ENCODE data around the gene SNRPA.

The SNRPA gene

DNA sequence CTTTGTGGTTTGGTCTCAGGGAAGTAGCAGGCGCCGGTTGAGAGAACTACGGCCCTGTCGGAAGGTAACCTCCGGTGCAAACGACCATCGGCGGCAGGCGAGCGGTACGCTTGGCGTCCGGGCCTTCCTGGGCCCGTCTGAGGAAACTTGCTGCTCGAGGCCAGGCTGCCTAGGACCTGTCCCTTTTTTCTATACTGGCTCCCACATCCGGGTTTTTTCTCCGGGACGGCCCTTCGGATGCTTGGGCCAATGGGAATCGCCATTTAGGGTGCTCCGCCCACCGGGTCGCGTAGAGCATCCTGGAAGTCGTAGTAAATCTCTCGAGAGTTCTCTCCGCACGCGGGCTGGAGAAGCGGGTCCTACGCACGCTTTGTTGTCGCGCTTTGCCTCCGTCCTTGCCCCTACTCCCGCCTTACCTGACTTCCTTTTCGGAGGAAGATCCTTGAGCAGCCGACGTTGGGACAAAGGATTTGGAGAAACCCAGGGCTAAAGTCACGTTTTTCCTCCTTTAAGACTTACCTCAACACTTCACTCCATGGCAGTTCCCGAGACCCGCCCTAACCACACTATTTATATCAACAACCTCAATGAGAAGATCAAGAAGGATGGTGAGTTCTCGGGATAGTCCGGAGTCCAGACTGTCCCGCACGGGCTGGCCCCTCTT, at the start of gene SNRPA:
Gene SNRPA, plus strand, starts transcription at position 330 of the 664 bp plus-strand sequence. Its CDS starts 206 bp downstream, at position 536.
- H3K27ac ChIP-seq (ENCODE audit: low read length), result peak within 1 kb of the TSS; percentile 100
- H3K4me3 ChIP-seq (ENCODE audit: low read depth in 1 of 2, low read length in 2 of 2), result peak within 1 kb of the TSS; percentile 68 to 100
- H3K36me3 ChIP-seq (ENCODE audit: control insufficient read depth in 1 of 2, insufficient read depth in 2 of 2, low read length in 2 of 2), result peaks cover 7 to 8% of the 10 kb centered on the region in 2 donors
- H3K27me3 ChIP-seq (ENCODE audit: low read depth, low read length), result no peaks in the 10 kb centered on the region
- no peaks in the 10 kb centered on the region for H3K9me3 ChIP-seq (ENCODE audit: control insufficient read depth in 1 of 2, low read length in 2 of 2)
- H3K4me1 ChIP-seq (ENCODE audit: control insufficient read depth in 1 of 2, insufficient read depth in 2 of 2, low read length in 2 of 2), result peaks cover 12 to 40% of the 10 kb centered on the region in 2 donors

DNA sequence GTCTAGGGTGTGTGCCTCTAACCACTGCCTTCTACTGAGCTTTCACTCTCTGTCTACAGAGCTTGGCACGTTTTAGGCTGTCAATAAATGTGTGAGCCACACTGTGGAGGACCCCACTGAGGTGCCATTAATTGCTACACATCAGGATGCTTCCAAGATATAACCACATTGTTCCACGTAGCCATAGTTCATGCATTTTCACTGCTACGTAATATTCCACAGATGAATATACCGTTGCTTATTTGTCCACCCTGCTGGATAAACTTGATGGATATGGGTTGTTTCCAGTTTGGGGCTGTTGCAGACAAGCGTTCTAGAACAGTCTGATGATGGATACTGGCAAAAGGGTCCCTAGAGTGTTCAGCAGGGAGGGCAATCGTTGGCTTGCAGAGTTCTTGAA, 49.2 kb upstream of the SNRPA start:
- Histone ChIP-seq H3K27me3 (ENCODE audit: low read depth, low read length) (no peaks in the 10 kb centered on the region), H3K9me3 (ENCODE audit: control insufficient read depth in 1 of 2, low read length in 2 of 2) (no peaks in the 10 kb centered on the region), H3K4me1 (ENCODE audit: control insufficient read depth in 1 of 2, insufficient read depth in 2 of 2, low read length in 2 of 2) (peaks cover 0 to 4% of the 10 kb centered on the region in 2 donors), H3K4me3 (ENCODE audit: low read depth in 1 of 2, low read length in 2 of 2) (no peak overlapping the region), H3K27ac (ENCODE audit: low read length) (no peak overlapping the region), H3K36me3 (ENCODE audit: control insufficient read depth in 1 of 2, insufficient read depth in 2 of 2, low read length in 2 of 2) (peaks cover 40 to 60% of the 10 kb centered on the region in 2 donors)

GRCh38 chr19:40702337-40703012, 48.5 kb upstream of the SNRPA start:
- H3K27ac ChIP-seq (ENCODE audit: low read length), result no peak overlapping the region
- peaks cover 0 to 4% of the 10 kb centered on the region in 2 donors for H3K4me1 ChIP-seq (ENCODE audit: control insufficient read depth in 1 of 2, insufficient read depth in 2 of 2, low read length in 2 of 2)
- peaks cover 41 to 59% of the 10 kb centered on the region in 2 donors for H3K36me3 ChIP-seq (ENCODE audit: control insufficient read depth in 1 of 2, insufficient read depth in 2 of 2, low read length in 2 of 2)
- H3K27me3 ChIP-seq (ENCODE audit: low read depth, low read length), result no peaks in the 10 kb centered on the region
- H3K4me3 ChIP-seq (ENCODE audit: low read depth in 1 of 2, low read length in 2 of 2), result no peak overlapping the region
- no peaks in the 10 kb centered on the region for H3K9me3 ChIP-seq (ENCODE audit: control insufficient read depth in 1 of 2, low read length in 2 of 2)

DNA sequence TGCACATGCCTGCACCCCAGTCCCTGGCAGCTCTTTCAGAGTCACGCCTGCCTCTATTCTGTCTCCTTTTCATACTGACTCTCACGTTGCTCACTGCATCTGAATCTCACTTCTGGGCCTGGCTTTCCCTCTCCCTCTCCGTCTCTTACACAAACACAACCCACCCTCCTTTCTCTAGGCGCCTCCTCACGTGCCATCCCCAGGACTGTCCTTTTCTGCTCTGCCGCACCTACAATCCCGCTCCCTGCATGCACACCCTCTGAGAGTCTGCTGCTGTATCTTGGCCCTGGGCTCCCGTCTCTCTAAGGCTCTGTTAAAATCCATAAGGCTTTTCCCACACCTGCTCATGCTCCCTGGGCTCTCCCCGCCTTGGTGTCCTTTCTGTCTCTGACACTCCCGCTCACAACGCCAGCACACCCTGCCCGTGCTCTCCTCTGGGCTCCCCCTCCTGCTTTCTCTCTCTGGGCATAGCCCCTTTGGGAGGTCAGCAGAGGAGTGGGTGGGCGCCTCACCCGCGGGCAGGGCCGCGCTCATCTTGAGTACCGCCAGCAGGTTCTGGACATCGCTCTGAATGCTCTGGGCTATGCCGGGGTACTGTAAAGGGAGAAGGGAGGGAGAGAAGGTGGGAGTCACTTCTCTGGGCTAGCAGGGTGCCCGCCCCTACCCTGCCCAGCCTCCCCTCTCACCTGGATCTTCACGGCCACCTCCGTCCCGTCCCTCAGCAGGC, 47.8 kb upstream of the SNRPA start:
- no peaks in the 10 kb centered on the region for H3K9me3 ChIP-seq (ENCODE audit: control insufficient read depth in 1 of 2, low read length in 2 of 2)
- H3K36me3 ChIP-seq (ENCODE audit: control insufficient read depth in 1 of 2, insufficient read depth in 2 of 2, low read length in 2 of 2), result peaks cover 46 to 61% of the 10 kb centered on the region in 2 donors
- H3K27me3 ChIP-seq (ENCODE audit: low read depth, low read length), result no peaks in the 10 kb centered on the region
- peaks cover 0 to 4% of the 10 kb centered on the region in 2 donors for H3K4me1 ChIP-seq (ENCODE audit: control insufficient read depth in 1 of 2, insufficient read depth in 2 of 2, low read length in 2 of 2)
- H3K27ac ChIP-seq (ENCODE audit: low read length), result no peak overlapping the region
- no peak overlapping the region for H3K4me3 ChIP-seq (ENCODE audit: low read depth in 1 of 2, low read length in 2 of 2)

DNA sequence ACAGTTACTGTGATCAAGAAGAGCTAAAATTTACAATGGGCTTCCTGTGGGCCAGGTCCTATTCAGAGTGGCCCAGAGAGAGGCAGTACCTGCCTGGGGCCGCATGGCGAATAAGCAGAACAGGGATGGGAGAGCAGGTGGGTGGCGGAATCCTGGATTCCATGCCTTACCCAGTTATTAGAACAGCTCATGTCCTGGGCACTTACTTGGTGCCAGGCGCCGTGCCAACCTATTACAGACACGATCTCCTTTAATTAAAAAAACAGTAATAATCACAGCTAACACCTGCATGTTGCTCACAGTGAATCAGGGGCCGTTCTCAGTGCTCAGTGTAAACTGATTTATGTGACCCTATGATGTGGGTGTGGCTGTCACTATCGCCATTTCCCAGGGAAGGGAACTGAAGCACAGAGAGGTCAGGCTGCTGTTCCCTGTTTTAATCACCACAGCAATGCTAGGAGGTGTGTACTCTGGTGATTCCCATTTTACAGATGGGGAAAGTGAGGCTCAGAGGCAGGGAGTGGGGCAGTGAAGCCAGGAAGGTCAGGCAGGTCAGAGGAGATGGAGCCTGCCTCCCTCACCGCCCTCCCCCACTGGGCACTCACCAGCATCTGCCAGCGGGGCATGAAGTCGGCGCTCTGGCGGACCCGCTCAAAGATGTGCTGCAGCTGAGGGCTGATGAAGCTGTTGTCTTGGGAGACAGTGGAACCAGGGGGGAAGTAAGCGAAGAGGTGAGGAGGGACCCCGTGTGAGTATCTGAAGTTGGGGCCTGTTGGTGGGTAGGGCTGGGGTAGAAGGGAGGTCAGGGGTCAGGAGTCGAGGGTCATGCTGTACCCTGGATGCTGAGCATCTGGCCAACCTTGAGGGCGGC, 46.3 kb upstream of the SNRPA start:
- H3K36me3 ChIP-seq (ENCODE audit: control insufficient read depth in 1 of 2, insufficient read depth in 2 of 2, low read length in 2 of 2), result peaks cover 50 to 69% of the 10 kb centered on the region in 2 donors
- no peak overlapping the region for H3K27ac ChIP-seq (ENCODE audit: low read length)
- H3K27me3 ChIP-seq (ENCODE audit: low read depth, low read length), result no peaks in the 10 kb centered on the region
- H3K9me3 ChIP-seq (ENCODE audit: control insufficient read depth in 1 of 2, low read length in 2 of 2), result no peaks in the 10 kb centered on the region
- H3K4me3 ChIP-seq (ENCODE audit: low read depth in 1 of 2, low read length in 2 of 2), result no peak overlapping the region
- peaks cover 0 to 4% of the 10 kb centered on the region in 2 donors for H3K4me1 ChIP-seq (ENCODE audit: control insufficient read depth in 1 of 2, insufficient read depth in 2 of 2, low read length in 2 of 2)

GRCh38 chr19:40705362-40705651, 45.7 kb upstream of the SNRPA start:
- H3K27me3 ChIP-seq (ENCODE audit: low read depth, low read length), result no peaks in the 10 kb centered on the region
- peaks cover 48 to 66% of the 10 kb centered on the region in 2 donors for H3K36me3 ChIP-seq (ENCODE audit: control insufficient read depth in 1 of 2, insufficient read depth in 2 of 2, low read length in 2 of 2)
- no peaks in the 10 kb centered on the region for H3K9me3 ChIP-seq (ENCODE audit: control insufficient read depth in 1 of 2, low read length in 2 of 2)
- H3K27ac ChIP-seq (ENCODE audit: low read length), result no peak overlapping the region
- H3K4me3 ChIP-seq (ENCODE audit: low read depth in 1 of 2, low read length in 2 of 2), result no peak overlapping the region
- H3K4me1 ChIP-seq (ENCODE audit: control insufficient read depth in 1 of 2, insufficient read depth in 2 of 2, low read length in 2 of 2), result peaks cover 0 to 4% of the 10 kb centered on the region in 2 donors

- Histone ChIP-seq H3K4me3 (ENCODE audit: low read depth in 1 of 2, low read length in 2 of 2) (no peak overlapping the region), H3K4me1 (ENCODE audit: control insufficient read depth in 1 of 2, insufficient read depth in 2 of 2, low read length in 2 of 2) (peaks cover 0 to 4% of the 10 kb centered on the region in 2 donors), H3K36me3 (ENCODE audit: control insufficient read depth in 1 of 2, insufficient read depth in 2 of 2, low read length in 2 of 2) (peaks cover 48 to 64% of the 10 kb centered on the region in 2 donors), H3K27me3 (ENCODE audit: low read depth, low read length) (no peaks in the 10 kb centered on the region), H3K27ac (ENCODE audit: low read length) (no peak overlapping the region), H3K9me3 (ENCODE audit: control insufficient read depth in 1 of 2, low read length in 2 of 2) (no peaks in the 10 kb centered on the region)
These were observed 44.9 kb upstream of the SNRPA start for GRCh38 chr19:40705950-40706619.

DNA sequence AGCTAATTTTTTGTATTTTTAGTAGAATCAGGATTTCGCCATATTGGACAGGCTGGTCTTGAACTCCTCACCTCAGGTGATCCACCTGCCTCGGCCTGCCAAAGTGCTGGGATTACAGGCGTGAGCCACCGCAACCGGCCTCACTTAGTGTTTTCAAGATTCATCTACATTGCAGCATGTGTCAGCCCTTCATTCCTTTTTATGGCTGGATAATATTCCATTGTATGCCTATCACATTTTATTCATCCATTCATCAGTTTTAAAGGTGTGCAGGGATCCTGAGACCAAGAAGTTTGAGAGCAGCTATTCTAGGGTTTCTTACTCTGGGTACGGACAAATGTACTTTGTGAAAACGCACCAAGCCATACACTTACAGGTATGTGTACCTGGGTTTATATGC, 43.4 kb upstream of the SNRPA start:
- Histone ChIP-seq H3K27ac (ENCODE audit: low read length) (no peak overlapping the region), H3K36me3 (ENCODE audit: control insufficient read depth in 1 of 2, insufficient read depth in 2 of 2, low read length in 2 of 2) (peaks cover 36 to 58% of the 10 kb centered on the region in 2 donors), H3K9me3 (ENCODE audit: control insufficient read depth in 1 of 2, low read length in 2 of 2) (no peaks in the 10 kb centered on the region)

DNA sequence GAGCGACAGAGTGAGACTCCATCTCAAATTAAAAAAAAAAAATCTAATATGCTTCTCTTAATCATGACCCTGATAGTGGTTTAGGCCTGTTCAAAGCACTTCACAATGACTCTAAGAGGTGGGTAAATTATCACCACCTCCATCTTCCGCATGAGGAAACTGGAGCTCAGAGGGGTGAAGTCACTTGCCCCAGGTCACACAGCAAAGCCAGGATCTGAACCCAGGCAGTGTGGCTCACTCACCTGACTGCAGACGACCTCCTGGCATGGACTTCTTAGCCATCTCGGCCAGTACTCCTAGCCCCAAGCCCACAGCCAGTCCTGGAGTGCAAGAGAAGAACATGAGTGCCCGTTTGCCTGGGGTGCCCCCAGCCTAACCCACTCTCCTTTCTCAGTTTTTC, 41.2 kb upstream of the SNRPA start:
- H3K27me3 ChIP-seq (ENCODE audit: low read depth, low read length), result no peaks in the 10 kb centered on the region
- H3K36me3 ChIP-seq (ENCODE audit: control insufficient read depth in 1 of 2, insufficient read depth in 2 of 2, low read length in 2 of 2), result peaks cover 21 to 42% of the 10 kb centered on the region in 2 donors

More for the DNA sequence above, 43.4 kb upstream of the SNRPA start:
- Histone ChIP-seq H3K27me3 (ENCODE audit: low read depth, low read length) (no peaks in the 10 kb centered on the region), H3K4me3 (ENCODE audit: low read depth in 1 of 2, low read length in 2 of 2) (no peak overlapping the region), H3K4me1 (ENCODE audit: control insufficient read depth in 1 of 2, insufficient read depth in 2 of 2, low read length in 2 of 2) (no peaks in the 10 kb centered on the region)

GRCh38 chr19:40713939-40714338, 37.1 kb upstream of the SNRPA start:
- Histone ChIP-seq H3K4me3 (ENCODE audit: low read depth in 1 of 2, low read length in 2 of 2) (peak overlapping the region in 1 of 2 donors; percentile 94), H3K36me3 (ENCODE audit: control insufficient read depth in 1 of 2, insufficient read depth in 2 of 2, low read length in 2 of 2) (peaks cover 8 to 26% of the 10 kb centered on the region in 2 donors), H3K27me3 (ENCODE audit: low read depth, low read length) (no peaks in the 10 kb centered on the region), H3K4me1 (ENCODE audit: control insufficient read depth in 1 of 2, insufficient read depth in 2 of 2, low read length in 2 of 2) (peaks cover 0 to 3% of the 10 kb centered on the region in 2 donors), H3K9me3 (ENCODE audit: control insufficient read depth in 1 of 2, low read length in 2 of 2) (no peaks in the 10 kb centered on the region), H3K27ac (ENCODE audit: low read length) (peak overlapping the region; percentile 97)

More for the DNA sequence above, 41.2 kb upstream of the SNRPA start:
- Histone ChIP-seq H3K9me3 (ENCODE audit: control insufficient read depth in 1 of 2, low read length in 2 of 2) (no peaks in the 10 kb centered on the region), H3K4me1 (ENCODE audit: control insufficient read depth in 1 of 2, insufficient read depth in 2 of 2, low read length in 2 of 2) (no peaks in the 10 kb centered on the region), H3K27ac (ENCODE audit: low read length) (no peak overlapping the region), H3K4me3 (ENCODE audit: low read depth in 1 of 2, low read length in 2 of 2) (no peak overlapping the region)

All from muscle layer of duodenum (tissue), 2 donors.